K562 (cell line): ENCODE data around the gene MRGPRD. TPM values are rescaled to one million over a fixed set of nuclear protein-coding genes. Genes with fewer than 3 reads are reported as not detected.

ENCODE experiments used
- ATAC-seq: fragments of 200-7000 bp; cut with Tn5 transposase; 3 replicates; pipeline ENCODE4 v1.9.1; 2020; ENCODE audit warnings: moderate library complexity
- BruUV-seq: library from RNA; stranded (reverse); fragments of 400-500 nt; replicated peaks from 2 replicates; lab custom pipeline; 2021; lab: Mats Ljungman, UMichigan
- CTCF ChIA-PET: fragments of 300-600 bp; formaldehyde crosslinking; extraction: SDS; loops from one replicate; lab custom pipeline; 2021; ENCODE audit warnings: low intra/inter-chr PET ratio; lab: Yijun Ruan, JAX
- POLR2A ChIA-PET: fragments of 300-600, 350-650 bp; sonication (Branson Sonifier 250); formaldehyde crosslinking; extraction: SDS; loops from one replicate; lab custom pipeline; 2021; ENCODE audit warnings: antibody characterized with exemption, inconsistent platforms; lab: Yijun Ruan, JAX
- DNase-seq, 4 experiments: peaks; one replicate each; pipeline versions ENCODE4 v3.0.0 to v3.0.0-alpha.2; 2011 to 2018; ENCODE audit warnings: low spot score in 3 of 4, mixed read lengths in 3 of 4; ENCODE audit errors: extremely low read depth in 1 of 4
- FAIRE-seq: peaks from 2 replicates; lab custom pipeline; 2011; peaks lifted over from hg19 to GRCh38; lab: Jason Lieb, UNC
- H2AFZ ChIP-seq: 2 replicates; pipeline ENCODE4 v1.6.0; 2011; ENCODE audit warnings: low read depth, low read length, control low read depth, inconsistent platforms
- H3K27ac ChIP-seq: fragments of 200-600 bp; 3 replicates; pipeline ENCODE4 v1.8.0; 2011; ENCODE audit warnings: low read depth, mild to moderate bottlenecking, control low read depth, inconsistent platforms, low read length, moderate library complexity, mixed read lengths; ENCODE audit errors: extremely low read depth
- H3K27me3 ChIP-seq, 2 experiments: fragments of 300-600 bp in 1 of 2; 2 replicates in 1 of 2; 3 replicates in 1 of 2; pipeline versions ENCODE4 v1.6.0 to v1.8.0; 2011; ENCODE audit warnings: inconsistent platforms in 2 of 2, low read length in 2 of 2, mild to moderate bottlenecking in 1 of 2, mixed read lengths in 1 of 2, moderate library complexity in 1 of 2; ENCODE audit not compliant: control insufficient read depth in 2 of 2, insufficient read depth in 2 of 2
- H3K36me3 ChIP-seq: fragments of 300-600 bp; 3 replicates; pipeline ENCODE4 v1.8.0; 2011; ENCODE audit warnings: mild to moderate bottlenecking, low read length, inconsistent platforms; ENCODE audit not compliant: control insufficient read depth, insufficient read depth
- H3K4me1 ChIP-seq, 2 experiments: fragments of 200-600 bp in 1 of 2; replicated peaks in 1 of 2; 2 replicates in 1 of 2; 3 replicates in 1 of 2; pipeline versions ENCODE4 v1.5.1 to v1.8.0; 2011; ENCODE audit warnings: inconsistent platforms in 2 of 2, low read length in 2 of 2, mild to moderate bottlenecking in 1 of 2, mixed read lengths in 1 of 2, moderate library complexity in 1 of 2; ENCODE audit not compliant: control insufficient read depth in 2 of 2, insufficient read depth in 2 of 2
- H3K4me2 ChIP-seq: 2 replicates; pipeline ENCODE4 v1.6.1; 2011; ENCODE audit warnings: low read length, control low read depth, inconsistent platforms, mixed read lengths; ENCODE audit not compliant: insufficient read depth
- H3K4me3 ChIP-seq: fragments of 200-600 bp; sonication (generic), shearing (Covaris generic); 2 replicates; pipeline ENCODE4 v1.5.1; 2016; ENCODE audit warnings: control low read depth, inconsistent platforms
- H3K79me2 ChIP-seq: fragments of 200-600 bp; 3 replicates; pipeline ENCODE4 v1.8.0; 2011; ENCODE audit warnings: low read length, inconsistent platforms; ENCODE audit not compliant: control insufficient read depth, insufficient read depth
- H3K9ac ChIP-seq, 2 experiments: 2 replicates each; pipeline versions ENCODE4 v1.6.0 to v1.6.1; 2011; ENCODE audit warnings: low read depth in 2 of 2, low read length in 2 of 2, control low read depth in 1 of 2, inconsistent platforms in 1 of 2, mild to moderate bottlenecking in 1 of 2, mixed read lengths in 1 of 2; ENCODE audit not compliant: insufficient read depth in 1 of 2
- H3K9me1 ChIP-seq: one replicate; pipeline ENCODE4 v1.6.0; 2011; ENCODE audit warnings: inconsistent platforms, mild to moderate bottlenecking, low read length, moderate library complexity; ENCODE audit not compliant: control insufficient read depth, insufficient read depth
- H3K9me3 ChIP-seq: replicated peaks from 2 replicates; pipeline ENCODE4 v1.5.1; 2011; ENCODE audit warnings: low read depth, low read length, inconsistent platforms; ENCODE audit not compliant: control insufficient read depth, insufficient read depth
- H4K20me1 ChIP-seq: replicated peaks from 2 replicates; pipeline ENCODE4 v1.6.1; 2011; ENCODE audit warnings: low read length, inconsistent platforms, mixed read lengths; ENCODE audit not compliant: control insufficient read depth, insufficient read depth
- CXXC5 ChIP-seq: fragments of 250-450 bp; sonication (Bioruptor Pico); IDR thresholded peaks from 2 replicates; pipeline ENCODE4 v1.8.0; 2022; ENCODE audit warnings: inconsistent platforms, mild to moderate bottlenecking, moderate library complexity
- EHMT2 ChIP-seq: fragments of 450-650 bp; IDR thresholded peaks from 2 replicates; pipeline ENCODE4 v1.6.1; 2018; ENCODE audit warnings: antibody characterized with exemption
- NRF1 ChIP-seq, 2 experiments: fragments of 450-650 bp; IDR thresholded peaks in 1 of 2; conservative IDR thresholded peaks in 1 of 2; 2 replicates each; pipeline ENCODE4 v1.6.1; 2014; ENCODE audit warnings: mild to moderate bottlenecking in 2 of 2
- SP2 ChIP-seq: IDR thresholded peaks from 2 replicates; pipeline ENCODE4 v1.6.1; 2011; ENCODE audit warnings: mild to moderate bottlenecking, low read depth, low read length, moderate library complexity; ENCODE audit not compliant: poor library complexity, severe bottlenecking; ENCODE audit errors: extremely low read depth
- WGBS: fragments of 100-300 bp; shearing (Covaris generic); methylation state at CpG from one replicate; pipeline ENCODE4 v1.1.6; 2016; ENCODE audit warnings: low coverage, mixed read lengths; ENCODE audit not compliant: insufficient coverage; ENCODE audit errors: missing lambda C conversion rate; 5-methylcytosine and 5-hydroxymethylcytosine counted together
- in situ Hi-C: fragments of 300-500 bp; cut with MboI; formaldehyde crosslinking; loops from 4 replicates; pipeline ENCODE4 v1.15.0; 2018; ENCODE audit warnings: inconsistent platforms, mixed read lengths
- intact Hi-C: fragments of 100-400 bp; cut with micrococcal nuclease; formaldehyde crosslinking; loops from 2 replicates; pipeline ENCODE4 v1.14.2; 2022
- polyA plus RNA-seq, 8 experiments: library from polyadenylated mRNA; depleted of rRNA in 4 of 8; stranded (reverse) in 5 of 8; unstranded in 3 of 8; fragments of >200 nt; fragmentation: Nextera tagmentation in 2 of 8; fragmentation: Illumina TruSeq in 1 of 8; extraction: Ambion mirVana in 2 of 8; extraction: Trizol in 1 of 8; gene quantifications; 2 replicates each; pipeline versions ENCODE4 v1.2.1 to v1.2.3, GENCODE V29; 2011 to 2014; ENCODE audit warnings: inconsistent platforms in 1 of 8, missing spikeins in 1 of 8
- total RNA-seq, 7 experiments: library from RNA; depleted of rRNA in 6 of 7; stranded (reverse); fragments of >200 nt in 6 of 7; fragmentation: Illumina TruSeq in 2 of 7; extraction: Trizol in 2 of 7; gene quantifications; 2 replicates each; pipeline versions ENCODE4 v1.2.1 to v1.2.3, GENCODE V29; 2011 to 2021; ENCODE audit warnings: low replicate concordance in 1 of 7
- TF ChIP-seq, protein P1 (sequence below): fragments of 450-650 bp; IDR thresholded peaks from 2 replicates; pipeline ENCODE4 v1.6.1; 2016

MRGPRD gene
- total and polyA plus RNA-seq, 9 of the 15 experiments (the other 6 are each of a cell fraction or from before 2014, with no cell fraction given), result not detected

DNA sequence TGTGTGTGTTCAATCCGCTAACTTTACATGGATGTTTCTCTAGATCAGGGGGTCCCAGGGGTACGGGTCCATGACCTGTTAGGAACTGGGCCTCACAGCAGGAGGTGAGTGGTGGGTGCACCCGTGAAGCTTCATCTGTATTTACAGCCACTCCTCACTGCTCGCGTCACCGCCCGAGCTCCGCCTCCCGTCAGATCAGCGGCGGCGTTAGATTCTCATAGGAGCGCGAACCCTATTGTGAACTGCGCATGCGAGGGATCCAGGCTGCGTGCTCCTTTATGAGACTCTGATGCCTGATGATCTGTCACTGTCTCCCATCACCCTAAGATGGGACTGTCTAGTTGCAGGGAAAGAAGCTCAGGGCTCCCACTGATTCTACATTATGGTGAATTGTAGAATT is 31.9 kb downstream of the MRGPRD start:
- in situ Hi-C loops, result no loop called here
- TF ChIP-seq EHMT2 (no peak), SP2 (no peak), CXXC5 (CRISPR knock-in tag) (no peak), NRF1 (conservative IDR thresholded peaks at IDR 0.05 in 1 of 2, IDR thresholded peaks at IDR 0.05 in 1 of 2) (peak; percentile 86 to 87)
- TF ChIP-seq, protein P1, sequence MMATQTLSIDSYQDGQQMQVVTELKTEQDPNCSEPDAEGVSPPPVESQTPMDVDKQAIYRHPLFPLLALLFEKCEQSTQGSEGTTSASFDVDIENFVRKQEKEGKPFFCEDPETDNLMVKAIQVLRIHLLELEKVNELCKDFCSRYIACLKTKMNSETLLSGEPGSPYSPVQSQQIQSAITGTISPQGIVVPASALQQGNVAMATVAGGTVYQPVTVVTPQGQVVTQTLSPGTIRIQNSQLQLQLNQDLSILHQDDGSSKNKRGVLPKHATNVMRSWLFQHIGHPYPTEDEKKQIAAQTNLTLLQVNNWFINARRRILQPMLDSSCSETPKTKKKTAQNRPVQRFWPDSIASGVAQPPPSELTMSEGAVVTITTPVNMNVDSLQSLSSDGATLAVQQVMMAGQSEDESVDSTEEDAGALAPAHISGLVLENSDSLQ, result peak; percentile 35; the same call in 1 of the 2 replicates
- Histone ChIP-seq H3K9ac (no peak overlapping the region), H3K4me3 (no peak overlapping the region), H3K27ac (no peak overlapping the region), H3K4me1 (peaks cover 5 to 11% of the 10 kb centered on the region in 2 experiments; a peak in 4 of 5 replicates), H2AFZ (no peak overlapping the region), H3K9me3 (no peaks in the 10 kb centered on the region), H4K20me1 (no peaks in the 10 kb centered on the region), H3K9me1 (no peaks in the 10 kb centered on the region), H3K4me2 (no peak overlapping the region), H3K27me3 (no peaks in the 10 kb centered on the region), H3K79me2 (no peaks in the 10 kb centered on the region), H3K36me3 (no peaks in the 10 kb centered on the region)
- ATAC-seq, result peak; percentile 49; the same call in 2 of the 3 replicates
- FAIRE-seq, result no peak
- BruUV-seq, result no TSS peak
- CTCF ChIA-PET, result no interaction called here
- WGBS, result 39% methylated on average over 17 of the region's 17 CpGs
- POLR2A ChIA-PET, result interaction anchor here (0.6 kb wide), 1 partner anchor 44 kb away, joined by 3 read pairs; no protein-coding TSS in a partner anchor
- intact Hi-C loops, result no loop called here
- DNase-seq, result peak in 1 of 4 experiments; percentile 41
